Inferior parietal cortex (tissue), 1 donor: ENCODE measurements around the gene TECPR1.

ENCODE experiments used
- DNase-seq: peaks from one replicate; pipeline ENCODE4 v3.0.0-alpha.2; 2016; ENCODE audit errors: extremely low spot score

TECPR1 gene

DNA sequence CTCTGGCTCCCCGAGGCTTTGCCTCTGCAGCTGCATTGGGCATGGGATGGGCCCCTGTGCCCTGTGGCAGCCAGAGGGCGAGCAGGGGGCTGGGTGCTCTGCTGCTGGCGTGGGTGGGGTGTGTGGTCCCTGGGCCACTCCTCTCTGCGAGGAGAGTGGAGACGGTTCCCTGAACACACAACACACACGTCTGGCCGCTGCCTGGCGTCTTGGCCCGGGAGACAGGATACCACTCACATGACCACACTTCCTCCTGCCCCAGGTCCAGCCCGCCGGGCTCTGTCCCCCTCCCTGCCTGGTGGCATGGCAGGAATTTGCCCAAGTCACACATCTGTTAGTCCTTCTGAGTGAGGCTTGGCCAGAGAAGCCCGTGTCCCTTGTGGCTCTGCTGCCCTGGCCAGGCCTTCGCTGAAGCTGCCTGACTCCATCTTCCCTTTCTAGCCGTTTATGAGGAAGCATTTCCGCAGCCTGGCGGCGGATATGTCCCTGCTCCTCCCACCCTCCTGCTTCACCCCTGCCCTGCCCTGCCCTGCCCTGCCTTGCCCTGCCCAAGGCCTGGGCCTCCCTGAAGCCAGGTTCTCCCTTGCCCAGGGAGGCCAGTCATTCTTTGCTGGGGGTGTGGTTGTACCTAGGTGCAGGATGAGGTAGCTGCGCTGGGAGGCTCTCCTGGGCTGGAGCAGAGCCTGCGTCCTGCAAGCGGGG, 32.5 kb upstream of the TECPR1 start:
- no peak for DNase-seq

DNA sequence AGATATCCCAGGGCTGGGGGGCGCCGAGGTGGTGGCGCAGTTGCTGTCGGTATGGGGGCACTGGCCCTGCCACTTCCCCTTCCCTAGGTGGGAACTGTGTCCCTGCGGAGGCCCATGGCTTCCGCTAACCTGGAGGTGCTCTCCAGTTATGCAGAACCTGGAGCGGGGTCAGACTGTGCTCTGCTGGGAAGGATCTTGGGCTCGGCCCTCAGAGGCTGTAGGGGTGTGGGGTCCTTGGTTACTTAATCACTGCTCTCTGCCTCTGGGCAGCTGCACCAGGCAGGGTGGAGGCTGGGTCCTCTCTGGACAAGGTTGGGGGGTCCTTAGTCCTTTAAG, 31.8 kb upstream of the TECPR1 start:
- DNase-seq = no peak

DNA sequence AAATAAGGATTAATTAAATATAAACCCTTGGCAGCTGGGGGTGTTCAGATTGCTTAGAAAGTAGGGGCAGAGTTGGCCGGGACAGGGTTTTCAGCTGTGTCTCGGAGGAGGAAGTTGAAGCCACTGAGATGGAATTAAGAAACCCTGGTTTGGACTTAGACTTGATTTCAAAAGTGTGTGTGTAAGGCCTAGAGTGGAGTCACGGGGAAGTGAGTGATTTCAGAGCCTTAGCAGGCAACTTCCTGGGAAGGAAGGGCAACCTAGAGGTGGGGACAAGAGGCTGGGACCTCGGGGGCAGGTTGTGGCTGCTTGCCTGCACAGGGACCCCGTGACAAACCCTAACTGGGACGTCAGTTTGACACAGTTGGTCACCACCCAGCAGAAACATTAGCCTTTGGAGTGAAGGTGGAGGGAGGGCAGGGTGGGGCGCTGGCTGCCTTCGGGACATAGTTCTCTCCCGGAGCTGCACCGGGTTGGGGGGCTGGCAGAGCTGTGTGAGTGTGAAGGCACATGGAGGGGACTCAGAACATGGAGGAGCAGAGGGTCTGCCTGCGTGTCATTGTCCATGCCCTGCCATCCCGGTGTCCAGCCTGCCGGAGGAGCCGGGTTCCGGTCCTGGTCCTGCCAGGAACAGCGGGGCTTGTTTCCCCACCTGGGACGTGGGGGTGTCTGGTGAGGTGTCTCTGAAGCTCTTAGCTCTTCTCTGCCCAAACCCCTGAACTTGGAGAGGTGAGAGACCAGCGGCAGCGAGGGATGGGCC, 31.3 kb upstream of the TECPR1 start:
- no peak for DNase-seq

DNA sequence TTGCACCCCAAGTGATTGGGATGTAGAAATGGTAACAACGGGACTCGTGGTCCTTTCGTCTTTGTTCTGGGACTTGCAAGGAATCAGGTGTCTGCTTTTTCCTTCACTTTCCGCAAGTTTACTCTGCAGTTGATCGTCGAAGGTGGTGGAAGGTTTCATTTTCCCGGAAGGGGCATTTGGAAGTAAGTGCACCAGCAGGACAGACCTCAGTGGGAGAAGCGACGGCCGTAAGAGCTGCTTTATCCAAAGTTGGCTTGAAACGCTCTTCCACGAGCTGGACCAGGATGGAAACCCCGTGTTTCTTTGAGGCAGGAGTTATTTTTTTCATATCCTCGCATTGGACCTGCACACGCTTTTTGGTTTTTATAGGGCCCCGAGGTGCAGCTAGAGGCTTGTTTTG, 30.7 kb upstream of the TECPR1 start:
- DNase-seq = no peak

DNA sequence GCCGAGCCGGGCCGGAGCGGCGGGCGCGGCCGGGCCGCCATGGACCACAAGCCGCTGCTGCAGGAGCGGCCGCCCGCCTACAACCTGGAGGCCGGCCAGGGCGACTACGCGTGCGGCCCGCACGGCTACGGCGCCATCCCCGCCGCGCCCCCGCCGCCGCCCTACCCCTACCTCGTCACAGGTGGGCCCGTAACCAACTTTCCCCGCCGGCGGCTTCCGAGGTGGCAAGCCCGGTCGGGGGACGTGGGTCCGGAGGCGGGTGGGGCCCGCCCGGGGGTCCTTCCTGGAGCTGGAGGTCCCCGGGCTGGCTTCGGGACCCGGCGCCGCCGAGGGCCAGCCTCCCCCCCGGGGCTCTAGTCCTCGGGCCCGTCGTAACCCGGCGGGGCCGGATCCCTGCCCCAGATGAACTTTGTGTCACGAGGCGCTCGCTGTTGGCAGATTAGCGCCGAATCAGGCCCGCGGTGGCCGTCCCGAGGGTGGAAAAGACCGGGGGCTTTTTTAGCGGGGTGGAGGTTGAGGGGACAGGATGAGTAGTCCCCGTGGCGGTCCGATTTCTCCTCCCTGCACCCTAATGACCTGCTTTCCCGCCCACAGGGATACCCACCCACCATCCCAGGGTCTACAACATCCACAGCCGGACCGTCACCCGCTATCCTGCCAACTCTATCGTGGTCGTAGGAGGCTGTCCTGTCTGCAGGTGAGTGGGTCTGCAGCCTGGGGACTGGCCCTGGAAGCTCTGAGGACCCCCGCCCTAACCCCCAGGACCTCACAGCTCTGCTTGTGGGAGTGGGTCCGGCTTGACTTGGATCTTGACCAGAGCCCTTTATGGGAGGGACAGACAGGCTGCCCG, 29.9 kb upstream of the TECPR1 start:
- no peak for DNase-seq

GRCh38 chr7:98280791-98281756, 29.0 kb upstream of the TECPR1 start, which contains the start of gene BRI3:
Gene BRI3, plus strand, starts transcription at chr7:98281686. Its CDS starts 110 bp downstream, at chr7:98281796.
- DNase-seq = peak; percentile 79

DNA sequence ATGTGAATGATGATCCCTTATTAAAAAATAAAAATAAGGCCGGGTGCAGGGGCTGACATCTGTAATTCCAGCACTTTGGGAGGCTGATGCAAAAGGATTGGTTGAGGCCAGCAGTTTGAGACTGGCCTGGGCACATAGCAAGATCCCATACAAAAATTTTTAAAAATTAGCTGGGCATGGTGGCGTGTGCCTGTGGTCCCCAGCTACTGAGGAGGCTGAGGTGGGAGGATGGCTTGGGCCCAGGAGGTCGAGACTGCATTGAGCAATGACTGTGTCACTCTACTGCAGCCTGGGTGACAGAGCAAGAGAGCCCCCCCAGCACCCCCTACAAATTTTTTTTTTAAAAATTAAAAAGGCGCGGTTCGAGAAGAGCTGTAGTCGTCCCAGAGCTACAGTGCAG, 28.3 kb upstream of the TECPR1 start:
- no peak for DNase-seq

GRCh38 chr7:98278936-98279335, 26.9 kb upstream of the TECPR1 start:
- no peak for DNase-seq

DNA sequence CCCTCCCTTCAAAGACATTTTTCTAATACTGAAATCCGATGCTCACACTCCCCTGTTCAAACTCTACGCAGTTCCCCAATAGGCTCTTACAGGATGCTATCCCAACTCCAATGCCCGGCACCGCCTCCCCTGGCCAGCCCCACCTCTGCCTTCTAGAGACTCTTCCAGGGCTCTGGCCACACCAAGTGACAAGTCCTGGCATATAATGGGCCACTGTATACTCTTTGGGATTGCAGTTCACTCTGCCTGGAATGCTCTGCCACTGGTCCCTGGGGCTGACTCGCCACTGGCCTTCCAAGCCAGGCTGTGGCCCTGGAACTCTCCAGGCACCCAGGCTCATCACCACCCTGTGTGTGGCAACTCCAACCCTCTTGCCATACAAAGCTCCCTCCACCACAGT, 26.4 kb upstream of the TECPR1 start:
- no peak for DNase-seq

DNA sequence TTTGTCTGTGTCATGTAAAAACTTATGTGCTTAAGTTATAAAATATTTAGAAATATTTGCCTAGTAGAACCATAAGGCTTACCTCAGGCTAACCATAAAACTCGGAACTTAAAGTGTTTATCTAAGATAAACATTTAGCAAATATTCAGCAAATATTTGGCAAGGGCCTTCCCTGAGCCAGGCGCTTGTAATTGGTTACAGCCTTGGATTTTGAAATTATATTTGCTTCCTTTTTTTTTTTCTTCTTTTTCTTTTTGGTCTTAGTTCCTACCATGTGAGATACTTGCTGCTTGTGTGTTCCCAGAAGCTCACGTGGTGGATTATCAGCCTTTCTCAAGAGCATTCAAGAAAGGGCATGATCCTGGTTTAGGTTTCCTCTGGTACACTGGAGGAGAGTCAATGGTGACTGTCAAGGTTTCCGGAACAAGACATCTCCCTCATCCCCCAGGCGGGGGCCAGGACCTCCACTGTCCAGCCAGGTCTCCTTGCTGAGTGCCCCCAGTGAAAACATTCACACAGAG, 24.3 kb upstream of the TECPR1 start:
- no peak for DNase-seq

- DNase-seq = no peak
Observed at GRCh38 chr7:98267303-98267702, 15.3 kb upstream of the TECPR1 start.

GRCh38 chr7:98266840-98267239, 14.8 kb upstream of the TECPR1 start:
- DNase-seq = no peak

- no peak for DNase-seq
Observed at GRCh38 chr7:98265841-98266271, 13.8 kb upstream of the TECPR1 start.

GRCh38 chr7:98257701-98258100, 5.7 kb upstream of the TECPR1 start:
- DNase-seq = no peak

GRCh38 chr7:98256431-98256830, 4.4 kb upstream of the TECPR1 start:
- DNase-seq = no peak

- DNase-seq = no peak
Observed at GRCh38 chr7:98254951-98255610, 3.0 kb upstream of the TECPR1 start.

DNA sequence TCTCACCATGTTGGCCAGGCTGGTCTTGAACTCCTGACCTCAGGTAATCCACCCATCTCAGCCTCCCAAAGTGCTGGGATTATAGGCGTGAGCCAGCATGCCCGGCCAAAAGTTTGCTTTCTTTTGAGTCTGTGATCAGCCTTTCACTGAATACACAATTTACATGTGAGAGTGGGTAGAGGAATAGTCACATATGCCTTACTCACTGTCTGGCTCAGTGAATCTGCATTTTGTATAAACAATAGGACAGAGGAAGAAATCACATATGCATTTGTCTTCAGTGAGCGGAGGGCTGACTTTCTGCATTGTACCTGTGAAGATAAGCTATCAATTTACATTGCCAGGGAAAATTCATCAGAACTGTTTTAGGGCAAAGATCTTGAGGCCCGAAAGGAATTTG, 2.5 kb upstream of the TECPR1 start:
- DNase-seq = no peak

- no peak for DNase-seq
Observed at GRCh38 chr7:98252425-98253054, 508 bp upstream of the TECPR1 start.

DNA sequence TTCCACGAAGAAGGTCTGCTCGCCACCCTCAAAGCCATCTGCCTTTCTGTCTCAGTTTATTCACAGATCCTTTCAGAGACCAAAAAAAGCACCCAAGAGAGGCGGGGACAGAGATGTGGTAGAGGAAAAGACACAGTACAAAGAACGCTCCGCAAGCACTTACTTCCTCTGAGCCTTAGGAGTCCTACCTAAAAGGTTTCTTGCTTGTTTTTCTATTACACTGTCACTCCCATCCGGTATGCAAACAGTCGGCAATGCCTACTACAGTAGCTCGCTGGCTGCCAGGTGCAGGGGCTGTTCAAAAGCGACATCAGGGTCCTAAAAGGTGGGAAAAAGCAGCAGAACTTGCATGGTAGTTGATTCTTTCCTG, 816 bp downstream of the TECPR1 start:
- DNase-seq = no peak

- no peak for DNase-seq
Observed at GRCh38 chr7:98250789-98251188, 1.2 kb downstream of the TECPR1 start.
